Peyer's patch (tissue), 4 donors: Measurements from ENCODE around the gene CORIN. TPM values are rescaled to one million over a fixed set of nuclear protein-coding genes. Genes with fewer than 3 reads are reported as not detected.

Experiments used
- DNase-seq, 3 donors: peaks; one replicate each; pipeline ENCODE4 v3.0.0-alpha.2; 2017 to 2019
- H3K27ac ChIP-seq, 4 donors: fragments of 200-600 bp; sonication (generic); one replicate each; pipeline ENCODE4 v1.5.1; 2016 to 2019
- H3K27me3 ChIP-seq, 2 donors: fragments of 200-600 bp; sonication (generic); one replicate each; pipeline ENCODE4 v1.5.1; 2019
- H3K36me3 ChIP-seq, 3 donors: fragments of 200-600 bp; sonication (generic); one replicate each; pipeline ENCODE4 v1.5.1; 2016 to 2019
- H3K4me1 ChIP-seq, 4 donors: fragments of 200-600 bp; sonication (generic); one replicate each; pipeline ENCODE4 v1.5.1; 2016 to 2019
- H3K4me3 ChIP-seq, 4 donors: fragments of 200-600 bp; sonication (generic); 1 replicate in 3 of 4; 2 replicates in 1 of 4; pipeline ENCODE4 v1.5.1; 2016 to 2019; ENCODE audit warnings: mild to moderate bottlenecking in 1 of 4
- H3K9me3 ChIP-seq, 4 donors: fragments of 200-600 bp; sonication (generic); one replicate each; pipeline ENCODE4 v1.5.1; 2016 to 2019; ENCODE audit warnings: mild to moderate bottlenecking in 1 of 4
- CTCF ChIP-seq, 6 experiments: fragments of 450-650 bp in 4 of 6; fragments of 200-600 bp in 2 of 6; sonication (generic) in 1 of 6; IDR thresholded peaks; one replicate each; pipeline ENCODE4 v1.5.1; 2017 to 2019; ENCODE audit warnings: antibody characterized with exemption in 6 of 6, mild to moderate bottlenecking in 3 of 6, moderate library complexity in 1 of 6
- POLR2A ChIP-seq, 2 donors: fragments of 450-650 bp; IDR thresholded peaks; one replicate each; pipeline ENCODE4 v1.5.1; 2017; ENCODE audit warnings: antibody characterized with exemption in 2 of 2, mild to moderate bottlenecking in 2 of 2, moderate library complexity in 2 of 2
- total RNA-seq, 4 donors: library from RNA; depleted of rRNA; stranded (reverse); fragments of >200 nt; gene quantifications; one replicate each; pipeline ENCODE4 v1.1.0, GENCODE V29; 2016

CORIN gene
- total RNA-seq, 4 donors from 2014 or later = 0.27 to 0.70 (median 0.57) TPM; not detected in 1

GRCh38 chr4:47809654-47810203 lies 28.1 kb downstream of the CORIN start:
- H3K4me1 ChIP-seq = no peaks in the 10 kb centered on the region
- H3K27ac ChIP-seq = no peak overlapping the region
- H3K9me3 ChIP-seq = no peaks in the 10 kb centered on the region
- no peaks in the 10 kb centered on the region for H3K36me3 ChIP-seq
- TF ChIP-seq CTCF (IDR thresholded peaks at IDR 0.05) = no peak
- no peak for TF ChIP-seq POLR2A (IDR thresholded peaks at IDR 0.05)
- no peak for DNase-seq
- no peaks in the 10 kb centered on the region for H3K27me3 ChIP-seq
- H3K4me3 ChIP-seq = no peak overlapping the region

GRCh38 chr4:47804598-47804997 lies 33.3 kb downstream of the CORIN start:
- TF ChIP-seq POLR2A (IDR thresholded peaks at IDR 0.05) (no peak), CTCF (IDR thresholded peaks at IDR 0.05) (no peak)
- Histone ChIP-seq H3K9me3 (no peaks in the 10 kb centered on the region), H3K27me3 (no peaks in the 10 kb centered on the region), H3K4me3 (no peak overlapping the region), H3K36me3 (no peaks in the 10 kb centered on the region), H3K27ac (no peak overlapping the region), H3K4me1 (no peaks in the 10 kb centered on the region)
- no peak for DNase-seq

- no peak overlapping the region for H3K4me3 ChIP-seq
- no peaks in the 10 kb centered on the region for H3K4me1 ChIP-seq
- H3K27me3 ChIP-seq = no peaks in the 10 kb centered on the region
- DNase-seq = no peak
- H3K9me3 ChIP-seq = no peaks in the 10 kb centered on the region
- H3K27ac ChIP-seq = no peak overlapping the region
- TF ChIP-seq CTCF (IDR thresholded peaks at IDR 0.05) (no peak), POLR2A (IDR thresholded peaks at IDR 0.05) (no peak)
- no peaks in the 10 kb centered on the region for H3K36me3 ChIP-seq
These were observed 36.3 kb downstream of the CORIN start for GRCh38 chr4:47801481-47802002.

GRCh38 chr4:47798165-47798564 lies 39.7 kb downstream of the CORIN start:
- H3K4me1 ChIP-seq = no peaks in the 10 kb centered on the region
- TF ChIP-seq CTCF (IDR thresholded peaks at IDR 0.05) = no peak
- no peak for TF ChIP-seq POLR2A (IDR thresholded peaks at IDR 0.05)
- no peaks in the 10 kb centered on the region for H3K36me3 ChIP-seq
- no peak overlapping the region for H3K4me3 ChIP-seq
- H3K9me3 ChIP-seq = no peaks in the 10 kb centered on the region
- no peaks in the 10 kb centered on the region for H3K27me3 ChIP-seq
- H3K27ac ChIP-seq = no peak overlapping the region
- no peak for DNase-seq

GRCh38 chr4:47791965-47792364 lies 45.9 kb downstream of the CORIN start:
- no peak overlapping the region for H3K4me3 ChIP-seq
- no peaks in the 10 kb centered on the region for H3K9me3 ChIP-seq
- TF ChIP-seq CTCF (IDR thresholded peaks at IDR 0.05) = no peak
- no peak for TF ChIP-seq POLR2A (IDR thresholded peaks at IDR 0.05)
- DNase-seq = no peak
- no peaks in the 10 kb centered on the region for H3K27me3 ChIP-seq
- no peaks in the 10 kb centered on the region for H3K4me1 ChIP-seq
- H3K36me3 ChIP-seq = no peaks in the 10 kb centered on the region
- no peak overlapping the region for H3K27ac ChIP-seq

- TF ChIP-seq CTCF (IDR thresholded peaks at IDR 0.05) = no peak
- TF ChIP-seq POLR2A (IDR thresholded peaks at IDR 0.05) = no peak
These were observed 47.8 kb downstream of the CORIN start for GRCh38 chr4:47790105-47790504.

More at GRCh38 chr4:47790105-47790504, 47.8 kb downstream of the CORIN start:
- Histone ChIP-seq H3K9me3 (no peaks in the 10 kb centered on the region), H3K27ac (no peak overlapping the region), H3K4me1 (no peaks in the 10 kb centered on the region), H3K4me3 (no peak overlapping the region), H3K36me3 (no peaks in the 10 kb centered on the region), H3K27me3 (no peaks in the 10 kb centered on the region)
- no peak for DNase-seq
